Central memory CD8-positive, alpha-beta T cell (primary cell): ENCODE results near the gene AHSG.

Source experiments
- ATAC-seq: fragments of 150-1000 bp; cut with Tn5 transposase; replicated peaks from 2 replicates; pipeline ENCODE4 v1.10.0; 2022; ENCODE audit warnings: mild to moderate bottlenecking, moderate FRiP score, moderate number of reproducible peaks; ENCODE audit not compliant: poor library complexity, severe bottlenecking; ENCODE audit errors: extremely low read depth
- DNase-seq, 2 donors: peaks; one replicate each; pipeline ENCODE4 v3.0.0; 2021; ENCODE audit warnings: low spot score in 2 of 2
- H3K27ac Mint-ChIP-seq: one replicate; pipeline ENCODE4 v1.8.0; 2022; ENCODE audit warnings: low read depth, mild to moderate bottlenecking, moderate library complexity, mixed read lengths
- H3K27me3 Mint-ChIP-seq: one replicate; pipeline ENCODE4 v1.8.0; 2022; ENCODE audit warnings: mixed read lengths
- H3K36me3 Mint-ChIP-seq: one replicate; pipeline ENCODE4 v1.8.0; 2022; ENCODE audit warnings: mild to moderate bottlenecking, moderate library complexity, mixed read lengths; ENCODE audit not compliant: insufficient read depth
- H3K4me1 Mint-ChIP-seq: one replicate; pipeline ENCODE4 v1.8.0; 2022; ENCODE audit warnings: mixed read lengths
- H3K4me3 Mint-ChIP-seq: one replicate; pipeline ENCODE4 v1.8.0; 2022; ENCODE audit warnings: mild to moderate bottlenecking, moderate library complexity, mixed read lengths
- H3K9me3 Mint-ChIP-seq: one replicate; pipeline ENCODE4 v1.8.0; 2022; ENCODE audit warnings: mixed read lengths

AHSG gene

DNA sequence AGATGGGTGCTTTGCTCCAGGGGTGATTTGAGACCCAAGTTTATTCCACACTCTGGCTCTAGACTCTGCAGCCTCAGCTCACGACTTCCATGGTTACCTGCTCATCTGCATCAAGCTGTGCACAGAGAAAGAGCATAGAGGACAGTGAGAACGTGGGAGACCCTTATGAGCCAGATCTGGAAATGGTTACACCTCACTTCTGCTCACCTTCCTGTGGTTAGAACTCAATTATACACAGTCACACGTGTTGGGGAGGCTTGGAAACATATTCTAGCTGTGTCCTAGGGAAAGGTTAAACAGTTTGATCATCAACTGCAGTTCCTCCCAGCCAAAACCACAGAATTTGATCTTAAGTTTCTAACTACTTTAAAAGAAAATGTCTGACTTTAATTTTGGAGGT, 29.2 kb downstream of the AHSG start:
- Mint-ChIP-seq H3K27ac (no peak overlapping the region), H3K27me3 (peaks cover 64% of the 10 kb centered on the region), H3K4me3 (no peak overlapping the region), H3K9me3 (no peaks in the 10 kb centered on the region), H3K36me3 (peaks cover 2% of the 10 kb centered on the region), H3K4me1 (no peaks in the 10 kb centered on the region)
- DNase-seq = no peak
- no peak for ATAC-seq

DNA sequence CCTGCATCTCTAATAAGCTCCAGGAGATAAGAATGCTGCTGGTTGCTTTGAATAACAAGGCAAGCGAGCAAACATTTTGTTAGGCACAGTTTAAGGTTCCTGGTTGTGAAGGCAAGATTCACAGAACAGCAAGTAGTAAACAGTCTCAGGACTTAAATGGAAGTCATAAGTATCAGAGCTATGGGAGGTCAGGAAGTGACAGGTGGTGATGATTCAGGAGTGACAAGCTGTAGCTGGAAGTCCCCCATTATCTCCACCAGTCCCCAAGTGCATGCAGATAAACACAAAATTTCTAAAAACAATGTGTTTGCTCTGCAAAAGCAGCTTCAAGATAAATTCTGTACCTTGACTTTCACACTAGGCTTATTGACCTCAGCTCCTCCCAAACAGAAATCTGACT, 30.6 kb downstream of the AHSG start:
- H3K4me1 Mint-ChIP-seq = no peaks in the 10 kb centered on the region
- peaks cover 2% of the 10 kb centered on the region for H3K36me3 Mint-ChIP-seq
- no peak overlapping the region for H3K4me3 Mint-ChIP-seq
- H3K27me3 Mint-ChIP-seq = peaks cover 55% of the 10 kb centered on the region
- no peak for ATAC-seq
- no peak for DNase-seq
- H3K9me3 Mint-ChIP-seq = no peaks in the 10 kb centered on the region
- no peak overlapping the region for H3K27ac Mint-ChIP-seq

DNA sequence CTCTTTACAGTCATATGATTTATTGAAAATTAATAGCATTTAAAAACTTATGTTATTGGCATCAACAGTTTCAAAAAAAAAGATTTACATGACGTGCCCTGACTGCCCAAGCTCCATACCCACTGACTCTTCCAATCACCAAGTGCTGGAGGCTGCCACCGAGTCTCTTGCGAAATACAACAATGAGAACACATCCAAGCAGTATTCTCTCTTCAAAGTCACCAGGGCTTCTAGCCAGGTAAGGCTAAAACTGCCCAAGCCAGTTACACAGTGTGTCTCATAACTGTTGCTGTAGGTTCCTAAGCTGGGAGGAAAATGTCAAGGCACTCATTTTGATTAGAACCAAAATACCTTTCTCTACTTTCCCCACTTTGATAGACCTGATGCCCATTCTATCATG, 31.8 kb downstream of the AHSG start:
- Mint-ChIP-seq H3K27me3 (peaks cover 51% of the 10 kb centered on the region), H3K27ac (no peak overlapping the region), H3K36me3 (peaks cover 2% of the 10 kb centered on the region), H3K4me1 (no peaks in the 10 kb centered on the region), H3K4me3 (no peak overlapping the region), H3K9me3 (no peaks in the 10 kb centered on the region)
- no peak for ATAC-seq
- no peak for DNase-seq

DNA sequence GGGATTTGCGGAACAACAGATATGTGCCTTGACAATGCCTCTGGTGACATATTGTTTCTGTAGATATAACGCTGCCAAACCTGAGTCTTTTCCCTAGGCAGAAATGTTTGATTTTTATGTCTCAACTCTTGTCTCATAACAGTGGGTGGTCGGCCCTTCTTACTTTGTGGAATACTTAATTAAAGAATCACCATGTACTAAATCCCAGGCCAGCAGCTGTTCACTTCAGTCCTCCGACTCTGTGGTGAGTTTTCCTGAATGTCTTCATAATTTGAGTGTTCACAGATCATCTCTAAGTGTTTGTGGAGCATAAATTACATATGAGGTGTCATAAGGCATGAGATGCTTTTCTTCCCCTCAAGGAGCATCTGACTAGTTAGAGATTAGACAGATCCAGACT, 33.2 kb downstream of the AHSG start:
- H3K4me1 Mint-ChIP-seq = no peaks in the 10 kb centered on the region
- H3K27ac Mint-ChIP-seq = no peak overlapping the region
- H3K27me3 Mint-ChIP-seq = peaks cover 44% of the 10 kb centered on the region
- H3K36me3 Mint-ChIP-seq = peaks cover 2% of the 10 kb centered on the region
- H3K4me3 Mint-ChIP-seq = no peak overlapping the region
- no peaks in the 10 kb centered on the region for H3K9me3 Mint-ChIP-seq
- ATAC-seq (no peak), DNase-seq (no peak)

DNA sequence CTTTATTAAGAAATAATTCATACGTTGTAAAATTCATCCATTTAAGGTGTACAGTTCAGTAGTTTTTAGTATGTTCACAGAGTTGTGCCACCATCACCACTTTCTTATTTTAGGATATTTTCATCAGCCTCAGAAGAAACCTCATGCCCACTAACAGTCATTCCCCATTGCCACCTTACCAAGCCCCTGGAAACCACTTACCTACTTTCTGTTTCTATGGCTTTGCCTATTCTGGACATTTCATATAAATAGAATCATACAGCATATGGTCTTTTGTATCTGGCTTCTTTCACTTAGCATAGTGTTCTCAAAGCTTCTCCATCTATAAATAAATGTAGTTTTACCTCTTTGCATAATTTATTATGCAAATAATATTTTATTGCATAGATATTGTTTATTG, 34.0 kb downstream of the AHSG start:
- no peak overlapping the region for H3K27ac Mint-ChIP-seq
- no peaks in the 10 kb centered on the region for H3K9me3 Mint-ChIP-seq
- H3K4me3 Mint-ChIP-seq = no peak overlapping the region
- ATAC-seq = no peak
- no peak for DNase-seq
- H3K36me3 Mint-ChIP-seq = peaks cover 2% of the 10 kb centered on the region
- no peaks in the 10 kb centered on the region for H3K4me1 Mint-ChIP-seq
- H3K27me3 Mint-ChIP-seq = peaks cover 36% of the 10 kb centered on the region

DNA sequence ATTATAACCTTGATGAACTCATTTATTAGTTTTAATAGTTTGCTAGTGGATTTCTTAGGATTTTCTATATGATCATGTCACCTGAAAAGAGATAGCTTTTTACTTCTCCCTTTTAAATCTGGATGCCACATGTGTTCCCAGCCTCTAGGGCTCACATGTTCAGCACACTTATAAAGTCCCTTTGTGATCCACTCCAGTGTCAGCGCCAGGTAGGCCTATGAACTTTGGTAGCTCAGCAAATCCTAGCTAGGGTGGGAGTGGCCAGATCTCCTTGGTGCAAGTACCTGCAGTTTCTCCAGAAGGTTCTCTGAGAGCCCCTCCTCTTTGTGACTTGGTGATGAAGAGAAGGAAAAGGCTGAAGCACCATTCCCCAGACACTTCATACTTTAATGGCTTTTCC, 36.0 kb downstream of the AHSG start:
- no peaks in the 10 kb centered on the region for H3K4me1 Mint-ChIP-seq

DNA sequence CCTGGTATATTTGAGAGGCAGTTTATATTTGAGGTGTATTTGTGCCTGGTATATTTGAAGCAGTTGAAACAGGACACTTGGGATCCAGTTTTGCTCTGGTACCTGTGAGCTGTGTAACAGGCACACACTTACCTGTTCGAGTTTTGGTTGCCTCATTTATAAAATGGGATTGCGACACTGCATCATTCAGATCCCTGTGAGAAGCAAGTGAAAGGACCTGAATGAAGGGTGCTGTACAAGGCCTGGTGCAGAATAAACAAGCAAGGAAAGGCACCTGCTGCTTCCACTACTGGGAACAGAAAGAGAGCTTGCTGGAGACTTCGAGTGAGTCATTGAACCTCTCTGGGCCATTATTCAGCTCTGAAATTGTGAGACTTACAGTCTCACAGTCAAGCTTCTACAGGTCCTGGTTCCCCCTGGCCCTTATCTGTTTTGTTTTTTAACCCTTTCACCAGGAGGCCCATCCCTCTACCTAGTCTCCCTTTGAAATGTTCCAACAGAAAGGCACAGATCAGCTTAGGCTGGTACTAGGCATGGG, 38.9 kb downstream of the AHSG start:
- Mint-ChIP-seq H3K27me3 (peaks cover 6% of the 10 kb centered on the region), H3K4me1 (no peaks in the 10 kb centered on the region), H3K4me3 (no peak overlapping the region), H3K36me3 (no peaks in the 10 kb centered on the region), H3K9me3 (no peaks in the 10 kb centered on the region), H3K27ac (no peak overlapping the region)
- DNase-seq = no peak
- ATAC-seq = no peak

More for the DNA sequence above, 36.0 kb downstream of the AHSG start:
- no peak for ATAC-seq
- H3K27me3 Mint-ChIP-seq = peaks cover 34% of the 10 kb centered on the region
- no peak for DNase-seq
- no peak overlapping the region for H3K27ac Mint-ChIP-seq
- H3K9me3 Mint-ChIP-seq = no peaks in the 10 kb centered on the region
- H3K36me3 Mint-ChIP-seq = peaks cover 2% of the 10 kb centered on the region
- no peak overlapping the region for H3K4me3 Mint-ChIP-seq

DNA sequence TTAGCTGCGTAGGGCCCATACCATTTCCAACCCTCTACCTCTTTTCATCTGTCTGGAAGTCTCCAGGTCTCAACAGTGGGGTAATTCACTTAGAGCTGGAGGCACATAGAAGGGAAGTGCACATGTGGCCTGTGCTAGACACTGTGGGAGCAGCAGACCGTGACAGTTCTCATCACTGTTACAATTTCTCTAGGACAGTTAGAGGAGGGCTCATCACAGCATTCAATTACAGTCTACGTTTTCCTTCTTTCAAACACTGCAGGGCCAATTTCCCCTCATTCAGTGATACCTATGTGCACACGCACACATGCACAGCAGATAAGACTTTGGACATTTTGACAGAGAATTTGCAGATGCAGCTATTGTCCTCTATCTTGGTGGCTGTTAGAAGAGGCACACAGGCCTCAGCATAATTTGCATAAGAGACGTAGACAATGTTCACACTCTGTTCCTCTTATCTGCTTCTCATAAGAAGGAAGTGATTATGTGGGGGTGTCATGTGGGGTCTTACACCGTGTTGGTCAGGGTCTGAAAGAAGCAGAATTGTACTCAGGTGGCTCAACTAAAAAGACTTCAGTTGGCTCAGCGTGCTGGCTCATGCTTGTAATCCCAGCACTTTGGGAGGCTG, 40.3 kb downstream of the AHSG start:
- H3K36me3 Mint-ChIP-seq = no peaks in the 10 kb centered on the region
- H3K27ac Mint-ChIP-seq = no peak overlapping the region
- H3K4me3 Mint-ChIP-seq = no peak overlapping the region
- no peaks in the 10 kb centered on the region for H3K9me3 Mint-ChIP-seq
- DNase-seq = no peak
- peaks cover 11% of the 10 kb centered on the region for H3K27me3 Mint-ChIP-seq
- no peak for ATAC-seq
- H3K4me1 Mint-ChIP-seq = no peaks in the 10 kb centered on the region

DNA sequence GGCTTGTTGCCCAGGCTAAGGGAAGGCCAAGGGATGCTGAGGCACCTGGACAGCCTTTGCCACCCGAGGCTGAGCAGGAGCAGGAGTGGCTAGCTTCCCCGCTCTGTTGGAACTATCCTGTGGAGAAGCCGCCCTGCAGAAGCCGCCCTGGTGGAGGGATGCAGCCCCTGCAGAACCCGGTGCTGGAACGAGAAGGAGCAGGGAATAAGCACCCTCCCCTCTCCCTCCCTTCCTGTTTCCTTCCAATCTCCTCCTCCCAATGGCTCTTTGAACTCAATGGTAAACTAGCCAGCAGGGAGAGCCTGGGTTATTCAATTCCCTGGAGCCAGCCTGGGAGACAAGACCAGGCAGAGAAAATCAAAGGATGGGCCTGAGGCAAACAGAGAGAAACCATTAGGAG, 41.1 kb downstream of the AHSG start:
- Mint-ChIP-seq H3K9me3 (no peaks in the 10 kb centered on the region), H3K36me3 (no peaks in the 10 kb centered on the region), H3K4me1 (no peaks in the 10 kb centered on the region), H3K27me3 (peaks cover 19% of the 10 kb centered on the region), H3K4me3 (no peak overlapping the region), H3K27ac (no peak overlapping the region)
- DNase-seq (no peak), ATAC-seq (no peak)

DNA sequence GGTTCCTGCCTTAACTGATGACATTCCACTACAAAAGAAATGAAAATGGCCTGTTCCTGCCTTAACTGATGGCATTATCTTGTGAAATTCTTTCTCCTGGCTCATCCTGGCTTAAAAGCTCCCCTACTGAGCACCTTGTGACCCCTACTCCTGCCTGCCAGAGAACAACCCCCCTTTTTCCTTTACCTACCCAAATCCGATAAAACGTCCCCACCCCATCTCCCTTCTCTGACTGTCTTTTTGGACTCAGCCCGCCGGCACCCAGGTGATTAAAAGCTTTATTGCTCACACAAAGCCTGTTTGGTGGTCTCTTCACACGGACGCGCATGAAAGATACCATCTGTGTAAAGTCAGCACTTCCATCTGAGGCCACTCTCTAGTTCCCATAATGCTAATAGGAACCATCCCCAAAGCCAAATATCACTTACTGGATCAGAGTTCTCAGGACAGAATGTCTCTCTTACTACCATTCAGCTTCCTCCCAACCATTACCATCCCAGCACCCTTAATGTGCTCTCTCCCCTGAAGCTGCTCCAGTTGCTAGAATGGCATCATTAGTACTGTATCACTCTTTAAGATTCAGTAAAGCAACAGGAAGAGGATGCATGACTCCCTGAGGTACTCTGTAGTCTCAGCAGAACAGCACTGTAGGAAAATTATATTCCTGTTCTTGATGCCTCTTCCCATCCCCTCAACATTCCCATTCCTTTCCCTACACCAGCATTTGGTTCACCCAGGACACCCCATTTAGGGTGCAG, 50.7 kb downstream of the AHSG start:
- Mint-ChIP-seq H3K27me3 (peaks cover 30% of the 10 kb centered on the region), H3K4me1 (no peaks in the 10 kb centered on the region), H3K9me3 (no peaks in the 10 kb centered on the region), H3K27ac (no peak overlapping the region), H3K36me3 (no peaks in the 10 kb centered on the region), H3K4me3 (no peak overlapping the region)
- ATAC-seq (no peak), DNase-seq (no peak)

DNA sequence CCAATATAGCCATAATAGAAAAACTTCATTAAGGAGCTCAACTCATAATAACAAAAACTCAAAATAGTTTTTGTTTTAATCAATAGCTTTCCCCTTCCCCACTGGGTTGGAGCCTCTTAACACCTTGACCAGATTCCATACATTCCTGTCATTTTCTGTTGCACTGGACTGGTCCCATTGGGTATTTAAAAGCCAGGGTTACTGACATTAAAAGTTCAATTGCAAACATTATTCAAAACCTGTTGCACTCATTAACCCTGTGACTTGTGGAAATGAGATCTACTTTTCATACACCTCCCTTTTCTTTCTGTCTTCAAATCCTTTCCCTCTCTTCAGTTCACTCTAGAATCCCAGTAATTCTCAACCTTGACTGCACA, 51.2 kb downstream of the AHSG start:
- Mint-ChIP-seq H3K36me3 (no peaks in the 10 kb centered on the region), H3K4me1 (no peaks in the 10 kb centered on the region), H3K27me3 (peaks cover 25% of the 10 kb centered on the region), H3K27ac (no peak overlapping the region), H3K9me3 (no peaks in the 10 kb centered on the region), H3K4me3 (no peak overlapping the region)
- DNase-seq (no peak), ATAC-seq (no peak)

DNA sequence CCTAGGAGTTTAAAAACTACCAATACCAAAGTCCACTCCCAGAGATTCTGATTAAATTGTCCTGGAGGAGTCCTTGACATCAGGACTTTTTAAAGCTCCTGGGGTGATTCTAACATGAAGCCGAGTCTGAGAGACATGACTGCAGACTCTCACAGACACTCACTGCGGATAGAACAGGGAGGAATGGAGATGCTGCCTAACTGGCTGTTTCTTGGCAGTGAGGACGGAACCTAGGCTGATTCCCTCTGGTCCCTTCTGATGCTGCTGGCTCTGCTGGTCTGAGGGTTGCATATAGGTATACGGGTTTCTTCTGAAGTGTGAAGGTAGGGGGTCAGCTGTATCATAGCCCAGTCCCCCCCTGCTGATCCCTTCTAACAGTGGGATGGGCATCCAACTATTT, 51.6 kb downstream of the AHSG start:
- no peak for DNase-seq
- Mint-ChIP-seq H3K9me3 (no peaks in the 10 kb centered on the region), H3K4me3 (no peak overlapping the region), H3K4me1 (no peaks in the 10 kb centered on the region), H3K27me3 (peaks cover 21% of the 10 kb centered on the region), H3K36me3 (no peaks in the 10 kb centered on the region), H3K27ac (no peak overlapping the region)
- ATAC-seq = no peak

DNA sequence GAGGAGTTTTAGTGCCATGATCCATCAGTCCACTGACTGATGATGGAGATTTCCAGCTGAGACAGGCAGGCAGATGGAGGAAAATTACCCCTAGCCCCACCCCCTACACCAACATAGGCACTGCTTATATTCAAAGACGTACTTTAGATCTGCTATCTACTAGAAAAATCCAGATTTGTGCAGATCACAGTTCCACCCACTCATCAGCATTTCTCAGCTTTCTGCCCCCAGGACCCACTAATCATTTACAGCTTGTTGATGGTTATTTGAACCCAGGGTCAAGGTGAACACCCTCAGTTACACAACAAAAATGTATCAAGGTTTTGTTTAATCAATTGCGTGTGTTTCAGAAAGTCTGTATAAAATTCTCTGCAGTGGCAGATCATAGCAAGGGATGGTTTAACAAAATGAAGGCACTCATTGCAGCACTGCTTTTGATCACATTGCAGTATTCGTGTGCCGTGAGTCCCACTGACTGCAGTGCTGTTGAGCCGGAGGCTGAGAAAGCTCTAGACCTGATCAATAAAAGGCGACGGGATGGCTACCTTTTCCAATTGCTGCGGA, 52.8 kb downstream of the AHSG start, which contains the start of gene HRG:
TSS of gene HRG (plus strand) at position 390 of the 564 bp plus-strand sequence. CDS start at position 408, 18 bp downstream.
- ATAC-seq (no peak), DNase-seq (no peak)
- no peak within 1 kb of the TSS for H3K4me3 Mint-ChIP-seq
- no peaks in the 10 kb centered on the region for H3K4me1 Mint-ChIP-seq
- no peaks in the 10 kb centered on the region for H3K9me3 Mint-ChIP-seq
- no peak within 1 kb of the TSS for H3K27ac Mint-ChIP-seq
- H3K27me3 Mint-ChIP-seq = peaks cover 16% of the 10 kb centered on the region
- no peaks in the 10 kb centered on the region for H3K36me3 Mint-ChIP-seq
